Measurements from ENCODE around the gene IL17RA.
A peak's percentile ranks its signal among the peaks of the same experiment; 100 is the strongest.
"Not testable (repeated sequence)": the region's sequence is repeated elsewhere in the genome, so short reads cannot be mapped to it uniquely, and the experiment has no call there.

The IL17RA gene

GRCh38 chr22:17121233-17122195 lies 36.7 kb downstream of the IL17RA start, which contains the start of gene TMEM121B:
TSS of gene TMEM121B (minus strand) at chr22:17121360. CDS start at chr22:17121127, 233 bp downstream.
- DNase-seq = peak; percentile 58 to 90

- DNase-seq = no peak
Observed at GRCh38 chr22:17130199-17130598, 45.4 kb downstream of the IL17RA start.

GRCh38 chr22:17131686-17132085 lies 46.9 kb downstream of the IL17RA start:
- peak in 1 of 2 experiments; percentile 40 for DNase-seq

GRCh38 chr22:17132112-17132511 lies 47.3 kb downstream of the IL17RA start:
- DNase-seq = peak in 1 of 2 experiments; percentile 8

GRCh38 chr22:17133137-17133536 lies 48.3 kb downstream of the IL17RA start:
- no peak for DNase-seq

GRCh38 chr22:17135153-17135760 lies 50.5 kb downstream of the IL17RA start:
- no peak for DNase-seq

GRCh38 chr22:17137170-17137569 lies 52.4 kb downstream of the IL17RA start:
- no peak for DNase-seq

- DNase-seq = no peak
Observed at GRCh38 chr22:17137861-17138425, 53.1 kb downstream of the IL17RA start.

- no peak for DNase-seq
Observed at GRCh38 chr22:17138513-17138912, 53.7 kb downstream of the IL17RA start.

- no peak for DNase-seq
Observed at GRCh38 chr22:17140022-17140421, 55.2 kb downstream of the IL17RA start.

- DNase-seq = no peak
Observed at GRCh38 chr22:17140826-17141766, 56.3 kb downstream of the IL17RA start.

- DNase-seq = no peak
Observed at GRCh38 chr22:17143101-17143500, 58.3 kb downstream of the IL17RA start.

- DNase-seq = no peak
Observed at GRCh38 chr22:17143826-17144225, 59.0 kb downstream of the IL17RA start.

- no peak for DNase-seq
Observed at GRCh38 chr22:17145021-17145680, 60.4 kb downstream of the IL17RA start.

GRCh38 chr22:17147458-17147857 lies 62.7 kb downstream of the IL17RA start:
- DNase-seq = not testable (repeated sequence)

GRCh38 chr22:17149076-17149815 lies 64.4 kb downstream of the IL17RA start:
- DNase-seq = no peak

- no peak for DNase-seq
Observed at GRCh38 chr22:17152340-17152739, 67.5 kb downstream of the IL17RA start.

GRCh38 chr22:17152971-17153370 lies 68.2 kb downstream of the IL17RA start:
- no peak for DNase-seq

- no peak for DNase-seq
Observed at GRCh38 chr22:17155941-17156340, 71.1 kb downstream of the IL17RA start.

- DNase-seq = no peak
Observed at GRCh38 chr22:17157714-17158113, 72.9 kb downstream of the IL17RA start.

- no peak for DNase-seq
Observed at GRCh38 chr22:17158176-17158567, 73.4 kb downstream of the IL17RA start.

Data from NCI-H526 (cell line).